Measurements from ENCODE around the gene TMBIM1.

Gene TMBIM1

GRCh38 chr2:218253232-218253625 is 39.1 kb downstream of the TMBIM1 start:
- Histone ChIP-seq H3K4me3 (ENCODE audit: low read length in 2 of 2) (no peak overlapping the region), H3K14ac (ENCODE audit: low read length) (no peak overlapping the region), H2BK5ac (ENCODE audit: low read length) (no peak overlapping the region), H4K8ac (ENCODE audit: low read depth, low read length) (no peak overlapping the region), H2AK5ac (ENCODE audit: low read depth, low read length) (no peak overlapping the region), H2BK15ac (ENCODE audit: low read length) (no peak overlapping the region), H3K27ac (replicated peaks; ENCODE audit: low read length) (no peak overlapping the region), H3K27me3 (ENCODE audit: control insufficient read depth in 3 of 3, insufficient read depth in 3 of 3, low read depth in 1 of 3, low read length in 3 of 3) (no peaks in the 10 kb centered on the region), H2BK120ac (ENCODE audit: low read depth, low read length) (no peak overlapping the region), H2AFZ (ENCODE audit: low read length) (no peak overlapping the region), H3K4me1 (ENCODE audit: control insufficient read depth in 2 of 2, insufficient read depth in 1 of 2, low read depth in 1 of 2, low read length in 2 of 2) (no peaks in the 10 kb centered on the region), H3K36me3 (replicated peaks in 1 of 2; ENCODE audit: control insufficient read depth in 2 of 2, insufficient read depth in 2 of 2, low read length in 2 of 2) (peaks cover 44 to 84% of the 10 kb centered on the region in 2 donors), H3K9me3 (replicated peaks in 1 of 2; ENCODE audit: control insufficient read depth in 2 of 2, insufficient read depth in 1 of 2, low read depth in 1 of 2, low read length in 2 of 2) (no peaks in the 10 kb centered on the region), H3K79me1 (ENCODE audit: low read depth, low read length) (no peaks in the 10 kb centered on the region), H3K23ac (ENCODE audit: low read depth, low read length, poor library complexity) (no peak overlapping the region), H3K4me2 (ENCODE audit: insufficient read depth, low read length, poor library complexity, severe bottlenecking) (no peak overlapping the region), H3K9ac (ENCODE audit: low read depth, low read length, poor library complexity) (no peak overlapping the region), H4K91ac (ENCODE audit: low read depth, low read length, poor library complexity) (no peak overlapping the region), H3K4ac (ENCODE audit: low read length) (no peak overlapping the region), H2BK12ac (ENCODE audit: low read length) (no peak overlapping the region), H3K18ac (ENCODE audit: low read length) (no peak overlapping the region)
- DNase-seq (ENCODE audit: low spot score) = no peak
- WGBS, 2 donors (ENCODE audit: extremely low coverage in 2 of 2, insufficient read length in 2 of 2, insufficient replicate concordance in 1 of 2) = no CpG with 5 or more reads among the region's 5 CpGs

GRCh38 chr2:218252509-218253231 is 39.6 kb downstream of the TMBIM1 start:
- Histone ChIP-seq H2BK120ac (ENCODE audit: low read depth, low read length) (no peak overlapping the region), H4K91ac (ENCODE audit: low read depth, low read length, poor library complexity) (no peak overlapping the region), H4K8ac (ENCODE audit: low read depth, low read length) (no peak overlapping the region), H3K18ac (ENCODE audit: low read length) (no peak overlapping the region), H3K36me3 (replicated peaks in 1 of 2; ENCODE audit: control insufficient read depth in 2 of 2, insufficient read depth in 2 of 2, low read length in 2 of 2) (peaks cover 48 to 90% of the 10 kb centered on the region in 2 donors), H3K9ac (ENCODE audit: low read depth, low read length, poor library complexity) (no peak overlapping the region), H3K79me1 (ENCODE audit: low read depth, low read length) (no peaks in the 10 kb centered on the region), H3K27ac (replicated peaks; ENCODE audit: low read length) (no peak overlapping the region), H2BK5ac (ENCODE audit: low read length) (no peak overlapping the region), H2BK12ac (ENCODE audit: low read length) (no peak overlapping the region), H2AK5ac (ENCODE audit: low read depth, low read length) (no peak overlapping the region), H2AFZ (ENCODE audit: low read length) (no peak overlapping the region), H3K14ac (ENCODE audit: low read length) (no peak overlapping the region), H3K4me2 (ENCODE audit: insufficient read depth, low read length, poor library complexity, severe bottlenecking) (no peak overlapping the region), H3K27me3 (ENCODE audit: control insufficient read depth in 3 of 3, insufficient read depth in 3 of 3, low read depth in 1 of 3, low read length in 3 of 3) (no peaks in the 10 kb centered on the region), H3K9me3 (replicated peaks in 1 of 2; ENCODE audit: control insufficient read depth in 2 of 2, insufficient read depth in 1 of 2, low read depth in 1 of 2, low read length in 2 of 2) (no peaks in the 10 kb centered on the region), H3K4me3 (ENCODE audit: low read length in 2 of 2) (no peak overlapping the region), H3K23ac (ENCODE audit: low read depth, low read length, poor library complexity) (no peak overlapping the region), H3K4ac (ENCODE audit: low read length) (no peak overlapping the region), H2BK15ac (ENCODE audit: low read length) (no peak overlapping the region), H3K4me1 (ENCODE audit: control insufficient read depth in 2 of 2, insufficient read depth in 1 of 2, low read depth in 1 of 2, low read length in 2 of 2) (no peaks in the 10 kb centered on the region)
- DNase-seq (ENCODE audit: low spot score) = no peak
- no CpG with 5 or more reads among the region's 7 CpGs for WGBS, 2 donors (ENCODE audit: extremely low coverage in 2 of 2, insufficient read length in 2 of 2, insufficient replicate concordance in 1 of 2)

GRCh38 chr2:218249691-218250090 is 42.6 kb downstream of the TMBIM1 start:
- H2AK5ac ChIP-seq (ENCODE audit: low read depth, low read length) = no peak overlapping the region
- no peaks in the 10 kb centered on the region for H3K9me3 ChIP-seq (replicated peaks in 1 of 2; ENCODE audit: control insufficient read depth in 2 of 2, insufficient read depth in 1 of 2, low read depth in 1 of 2, low read length in 2 of 2)
- no peak overlapping the region for H2BK12ac ChIP-seq (ENCODE audit: low read length)
- no peak overlapping the region for H3K9ac ChIP-seq (ENCODE audit: low read depth, low read length, poor library complexity)
- no CpG with 5 or more reads among the region's 13 CpGs for WGBS, 2 donors (ENCODE audit: extremely low coverage in 2 of 2, insufficient read length in 2 of 2, insufficient replicate concordance in 1 of 2)
- no peak overlapping the region for H2BK120ac ChIP-seq (ENCODE audit: low read depth, low read length)
- no peak overlapping the region for H3K4ac ChIP-seq (ENCODE audit: low read length)
- no peak overlapping the region for H3K4me3 ChIP-seq (ENCODE audit: low read length in 2 of 2)
- peaks cover 55 to 99% of the 10 kb centered on the region in 2 donors for H3K36me3 ChIP-seq (replicated peaks in 1 of 2; ENCODE audit: control insufficient read depth in 2 of 2, insufficient read depth in 2 of 2, low read length in 2 of 2)
- no peak overlapping the region for H2BK15ac ChIP-seq (ENCODE audit: low read length)
- no peaks in the 10 kb centered on the region for H3K4me1 ChIP-seq (ENCODE audit: control insufficient read depth in 2 of 2, insufficient read depth in 1 of 2, low read depth in 1 of 2, low read length in 2 of 2)
- no peak overlapping the region for H3K18ac ChIP-seq (ENCODE audit: low read length)
- DNase-seq (ENCODE audit: low spot score) = no peak
- H4K8ac ChIP-seq (ENCODE audit: low read depth, low read length) = no peak overlapping the region
- no peak overlapping the region for H4K91ac ChIP-seq (ENCODE audit: low read depth, low read length, poor library complexity)
- no peak overlapping the region for H3K4me2 ChIP-seq (ENCODE audit: insufficient read depth, low read length, poor library complexity, severe bottlenecking)
- H2BK5ac ChIP-seq (ENCODE audit: low read length) = no peak overlapping the region
- no peak overlapping the region for H2AFZ ChIP-seq (ENCODE audit: low read length)
- H3K27me3 ChIP-seq (ENCODE audit: control insufficient read depth in 3 of 3, insufficient read depth in 3 of 3, low read depth in 1 of 3, low read length in 3 of 3) = no peaks in the 10 kb centered on the region
- H3K27ac ChIP-seq (replicated peaks; ENCODE audit: low read length) = no peak overlapping the region
- H3K14ac ChIP-seq (ENCODE audit: low read length) = no peak overlapping the region
- no peaks in the 10 kb centered on the region for H3K79me1 ChIP-seq (ENCODE audit: low read depth, low read length)
- no peak overlapping the region for H3K23ac ChIP-seq (ENCODE audit: low read depth, low read length, poor library complexity)

- H3K79me1 ChIP-seq (ENCODE audit: low read depth, low read length) = no peaks in the 10 kb centered on the region
- peaks cover 43 to 98% of the 10 kb centered on the region in 2 donors for H3K36me3 ChIP-seq (replicated peaks in 1 of 2; ENCODE audit: control insufficient read depth in 2 of 2, insufficient read depth in 2 of 2, low read length in 2 of 2)
- H2BK5ac ChIP-seq (ENCODE audit: low read length) = no peak overlapping the region
- no peak overlapping the region for H3K23ac ChIP-seq (ENCODE audit: low read depth, low read length, poor library complexity)
- no peak overlapping the region for H2BK15ac ChIP-seq (ENCODE audit: low read length)
- H4K91ac ChIP-seq (ENCODE audit: low read depth, low read length, poor library complexity) = no peak overlapping the region
- no peak overlapping the region for H3K9ac ChIP-seq (ENCODE audit: low read depth, low read length, poor library complexity)
- no peak overlapping the region for H2BK12ac ChIP-seq (ENCODE audit: low read length)
- H4K8ac ChIP-seq (ENCODE audit: low read depth, low read length) = no peak overlapping the region
- H3K4ac ChIP-seq (ENCODE audit: low read length) = no peak overlapping the region
- H2AFZ ChIP-seq (ENCODE audit: low read length) = no peak overlapping the region
- H2BK120ac ChIP-seq (ENCODE audit: low read depth, low read length) = no peak overlapping the region
- H3K27me3 ChIP-seq (ENCODE audit: control insufficient read depth in 3 of 3, insufficient read depth in 3 of 3, low read depth in 1 of 3, low read length in 3 of 3) = no peaks in the 10 kb centered on the region
- H3K4me1 ChIP-seq (ENCODE audit: control insufficient read depth in 2 of 2, insufficient read depth in 1 of 2, low read depth in 1 of 2, low read length in 2 of 2) = no peaks in the 10 kb centered on the region
- no peak for DNase-seq (ENCODE audit: low spot score)
- H3K14ac ChIP-seq (ENCODE audit: low read length) = no peak overlapping the region
- H2AK5ac ChIP-seq (ENCODE audit: low read depth, low read length) = no peak overlapping the region
- H3K4me2 ChIP-seq (ENCODE audit: insufficient read depth, low read length, poor library complexity, severe bottlenecking) = no peak overlapping the region
- no peak overlapping the region for H3K4me3 ChIP-seq (ENCODE audit: low read length in 2 of 2)
- H3K18ac ChIP-seq (ENCODE audit: low read length) = no peak overlapping the region
- WGBS, 2 donors (ENCODE audit: extremely low coverage in 2 of 2, insufficient read length in 2 of 2, insufficient replicate concordance in 1 of 2) = no CpG with 5 or more reads among the region's 5 CpGs
- no peak overlapping the region for H3K27ac ChIP-seq (replicated peaks; ENCODE audit: low read length)
- no peaks in the 10 kb centered on the region for H3K9me3 ChIP-seq (replicated peaks in 1 of 2; ENCODE audit: control insufficient read depth in 2 of 2, insufficient read depth in 1 of 2, low read depth in 1 of 2, low read length in 2 of 2)
Measured at GRCh38 chr2:218245214-218245613, 47.1 kb downstream of the TMBIM1 start.
